Endothelial cell of umbilical vein (primary cell): Measurements from ENCODE around the gene NCOA5. TPM values are rescaled to one million over a fixed set of nuclear protein-coding genes. Genes with fewer than 3 reads are reported as not detected.

Experiments
- BruUV-seq: library from RNA; stranded (reverse); fragments of 400-500 nt; replicated peaks from 2 replicates; lab custom pipeline; 2021; lab: Mats Ljungman, UMichigan
- CTCF ChIA-PET: fragments of 300-600, 350-600 bp; sonication (Branson Sonifier 250); formaldehyde crosslinking; loops from one replicate; lab custom pipeline; 2021; ENCODE audit warnings: antibody characterized with exemption, inconsistent platforms; lab: Charles Lee
- POLR2A ChIA-PET: fragments of 300-600, 350-600 bp; sonication (Branson Sonifier 250); formaldehyde crosslinking; loops from one replicate; lab custom pipeline; 2021; ENCODE audit warnings: antibody characterized with exemption, inconsistent platforms; lab: Charles Lee
- DNase-seq: peaks from one replicate; pipeline ENCODE4 v3.0.0-alpha.2; 2011; ENCODE audit warnings: low read depth, low spot score
- FAIRE-seq: peaks from 2 replicates; lab custom pipeline; 2011; peaks lifted over from hg19 to GRCh38; lab: Jason Lieb, UNC
- H2AFZ ChIP-seq: 2 replicates; pipeline ENCODE4 v1.6.0; 2012; ENCODE audit warnings: low read depth, low read length, control low read depth, inconsistent platforms
- H3K27ac ChIP-seq: 2 replicates; pipeline ENCODE4 v1.5.1; 2011; ENCODE audit warnings: low read depth, mild to moderate bottlenecking, control low read depth, low read length, moderate library complexity; ENCODE audit not compliant: insufficient read depth
- H3K27me3 ChIP-seq, 2 experiments: 2 replicates each; pipeline versions ENCODE4 v1.6.0 to v1.6.1; 2011; ENCODE audit warnings: low read length in 2 of 2, mixed read lengths in 1 of 2; ENCODE audit not compliant: control insufficient read depth in 2 of 2, insufficient read depth in 2 of 2
- H3K36me3 ChIP-seq, 2 experiments: 2 replicates in 1 of 2; 3 replicates in 1 of 2; pipeline ENCODE4 v1.5.1; 2011; ENCODE audit warnings: low read length in 2 of 2, mild to moderate bottlenecking in 1 of 2, moderate library complexity in 1 of 2; ENCODE audit not compliant: control insufficient read depth in 2 of 2, insufficient read depth in 2 of 2; ENCODE audit errors: extremely low read depth in 1 of 2
- H3K4me1 ChIP-seq: 3 replicates; pipeline ENCODE4 v1.5.1; 2011; ENCODE audit warnings: mild to moderate bottlenecking, low read length; ENCODE audit not compliant: control insufficient read depth, insufficient read depth; ENCODE audit errors: extremely low read depth
- H3K4me2 ChIP-seq: 2 replicates; pipeline ENCODE4 v1.6.1; 2011; ENCODE audit warnings: low read length, control low read depth, mixed read lengths; ENCODE audit not compliant: insufficient read depth
- H3K4me3 ChIP-seq, 3 experiments: fragments of 200-600 bp in 1 of 3; sonication (generic), shearing (Covaris generic) in 1 of 3; replicated peaks in 1 of 3; 2 replicates each; pipeline ENCODE4 v1.5.1; 2011 to 2016; ENCODE audit warnings: control low read depth in 3 of 3, low read length in 3 of 3, mild to moderate bottlenecking in 2 of 3, inconsistent platforms in 1 of 3, low read depth in 1 of 3, moderate library complexity in 1 of 3; ENCODE audit not compliant: insufficient read depth in 1 of 3
- H3K79me2 ChIP-seq: 2 replicates; pipeline ENCODE4 v1.6.0; 2012; ENCODE audit warnings: low read length, inconsistent platforms; ENCODE audit not compliant: control insufficient read depth, insufficient read depth
- H3K9ac ChIP-seq: replicated peaks from 2 replicates; pipeline ENCODE3; 2011; ENCODE audit warnings: low read length, control low read depth; ENCODE audit not compliant: insufficient read depth; ENCODE audit errors: extremely low read depth
- H3K9me1 ChIP-seq: replicated peaks from 3 replicates; pipeline ENCODE4 v1.6.0; 2011; ENCODE audit warnings: mild to moderate bottlenecking, low read length; ENCODE audit not compliant: control insufficient read depth, insufficient read depth; ENCODE audit errors: extremely low read depth
- H3K9me3 ChIP-seq: replicated peaks from 2 replicates; pipeline ENCODE4 v1.5.1; 2012; ENCODE audit warnings: low read length, inconsistent platforms; ENCODE audit not compliant: control insufficient read depth, insufficient read depth
- H4K20me1 ChIP-seq: replicated peaks from 2 replicates; pipeline ENCODE3; 2011; ENCODE audit warnings: mild to moderate bottlenecking, low read length; ENCODE audit not compliant: control insufficient read depth, insufficient read depth; ENCODE audit errors: extremely low read depth
- EZH2 ChIP-seq: IDR thresholded peaks from 2 replicates; pipeline ENCODE4 v1.6.1; 2012; ENCODE audit warnings: borderline replicate concordance, low read depth, mild to moderate bottlenecking, moderate library complexity, low read length, inconsistent platforms; ENCODE audit not compliant: severe bottlenecking
- FOS ChIP-seq: IDR thresholded peaks from 2 replicates; pipeline ENCODE4 v1.6.1; 2011; ENCODE audit warnings: mild to moderate bottlenecking, low read length, moderate library complexity, borderline replicate concordance; ENCODE audit not compliant: insufficient read depth
- GATA2 ChIP-seq: IDR thresholded peaks from 2 replicates; pipeline ENCODE4 v1.7.0; 2011; ENCODE audit warnings: low read depth, mild to moderate bottlenecking, moderate library complexity, mixed read lengths, low read length; ENCODE audit not compliant: insufficient read length, insufficient read depth
- JUN ChIP-seq: IDR thresholded peaks from 2 replicates; pipeline ENCODE4 v1.6.1; 2011; ENCODE audit warnings: borderline replicate concordance, low read depth; ENCODE audit not compliant: insufficient read length, insufficient read depth
- MAX ChIP-seq: IDR thresholded peaks from 2 replicates; pipeline ENCODE4 v1.6.1; 2011; ENCODE audit not compliant: insufficient read depth, insufficient read length
- MYC ChIP-seq: IDR thresholded peaks from one replicate; pipeline ENCODE4 v1.6.1; 2011; ENCODE audit warnings: mild to moderate bottlenecking, low read depth, low read length
- POLR2A ChIP-seq: IDR thresholded peaks from 2 replicates; pipeline ENCODE4 v1.6.1; 2012; ENCODE audit warnings: low read depth, mild to moderate bottlenecking, control low read depth, low read length
- POLR2AphosphoS5 ChIP-seq: IDR thresholded peaks from 2 replicates; pipeline ENCODE4 v1.6.1; 2012; ENCODE audit warnings: low read depth, mild to moderate bottlenecking, control low read depth, low read length, moderate library complexity; ENCODE audit not compliant: insufficient read depth
- dilution Hi-C: fragments of 300-500 bp; cut with MboI; formaldehyde crosslinking; loops from one replicate; pipeline ENCODE4 v1.15.0; 2019; ENCODE audit warnings: low sequenced_read_pairs; ENCODE audit not compliant: extremely low pct_ligation_motif_present
- intact Hi-C: fragments of 100-400 bp; cut with micrococcal nuclease; formaldehyde crosslinking; loops from one replicate; pipeline ENCODE4 v1.10.0; 2022
- polyA plus RNA-seq, 4 experiments: library from polyadenylated mRNA; depleted of rRNA in 3 of 4; stranded (reverse) in 3 of 4; unstranded in 1 of 4; fragments of >200 nt; gene quantifications; 2 replicates each; pipeline versions ENCODE4 v1.2.1 to v1.2.3, GENCODE V29; 2011 to 2012; ENCODE audit warnings: missing spikeins in 1 of 4
- total RNA-seq: library from RNA; stranded (reverse); gene quantifications from 2 replicates; pipeline ENCODE4 v1.2.3, GENCODE V29; 2021
- TF ChIP-seq, protein P1 (sequence below), 2 donors: IDR thresholded peaks; 1 replicate in 1 of 2; 2 replicates in 1 of 2; pipeline ENCODE4 v1.5.1; 2011; ENCODE audit warnings: low read length in 2 of 2, mild to moderate bottlenecking in 2 of 2, moderate library complexity in 2 of 2, control low read depth in 1 of 2, inconsistent platforms in 1 of 2, low read depth in 1 of 2; ENCODE audit not compliant: insufficient read depth in 1 of 2; ENCODE audit errors: extremely low read depth in 1 of 2

Gene NCOA5
- total and polyA plus RNA-seq, 2 donors (not counting 3 experiments of a cell fraction or from before 2014, with no cell fraction given), result 32.0 to 39.5 TPM

- H3K4me2 ChIP-seq, result no peak overlapping the region
- no peaks in the 10 kb centered on the region for H4K20me1 ChIP-seq
- no peaks in the 10 kb centered on the region for H3K9me1 ChIP-seq
- TF ChIP-seq POLR2AphosphoS5 (no peak), POLR2A (no peak), MYC (no peak), JUN (no peak), FOS (no peak), GATA2 (no peak), MAX (no peak), EZH2 (no peak)
- TF ChIP-seq, protein P1, sequence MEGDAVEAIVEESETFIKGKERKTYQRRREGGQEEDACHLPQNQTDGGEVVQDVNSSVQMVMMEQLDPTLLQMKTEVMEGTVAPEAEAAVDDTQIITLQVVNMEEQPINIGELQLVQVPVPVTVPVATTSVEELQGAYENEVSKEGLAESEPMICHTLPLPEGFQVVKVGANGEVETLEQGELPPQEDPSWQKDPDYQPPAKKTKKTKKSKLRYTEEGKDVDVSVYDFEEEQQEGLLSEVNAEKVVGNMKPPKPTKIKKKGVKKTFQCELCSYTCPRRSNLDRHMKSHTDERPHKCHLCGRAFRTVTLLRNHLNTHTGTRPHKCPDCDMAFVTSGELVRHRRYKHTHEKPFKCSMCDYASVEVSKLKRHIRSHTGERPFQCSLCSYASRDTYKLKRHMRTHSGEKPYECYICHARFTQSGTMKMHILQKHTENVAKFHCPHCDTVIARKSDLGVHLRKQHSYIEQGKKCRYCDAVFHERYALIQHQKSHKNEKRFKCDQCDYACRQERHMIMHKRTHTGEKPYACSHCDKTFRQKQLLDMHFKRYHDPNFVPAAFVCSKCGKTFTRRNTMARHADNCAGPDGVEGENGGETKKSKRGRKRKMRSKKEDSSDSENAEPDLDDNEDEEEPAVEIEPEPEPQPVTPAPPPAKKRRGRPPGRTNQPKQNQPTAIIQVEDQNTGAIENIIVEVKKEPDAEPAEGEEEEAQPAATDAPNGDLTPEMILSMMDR (IDR thresholded peaks at IDR 0.05; ENCODE audit: extremely low read depth in 1 of 2, insufficient read depth in 1 of 2, low read depth in 1 of 2, low read length in 2 of 2), result no peak
- H3K27ac ChIP-seq, result no peak overlapping the region
- no peaks in the 10 kb centered on the region for H3K79me2 ChIP-seq
- no peak overlapping the region for H3K9ac ChIP-seq
- POLR2A ChIA-PET, result no interaction called here
- H3K9me3 ChIP-seq, result no peaks in the 10 kb centered on the region
- dilution Hi-C loops, result no loop called here
- BruUV-seq, result no TSS peak
- H3K27me3 ChIP-seq, result peaks cover 44 to 47% of the 10 kb centered on the region in 2 experiments
- intact Hi-C loops, result no loop called here
- CTCF ChIA-PET, result interaction anchor here (2.0 kb wide), 1 partner anchor 27 kb away, joined by 15 read pairs; no protein-coding TSS in a partner anchor
- no peak overlapping the region for H2AFZ ChIP-seq
- H3K4me3 ChIP-seq, result no peak overlapping the region
- DNase-seq, result no peak
- FAIRE-seq, result no peak
- no peaks in the 10 kb centered on the region for H3K4me1 ChIP-seq
- H3K36me3 ChIP-seq, result no peaks in the 10 kb centered on the region
These were observed 59.3 kb downstream of the NCOA5 start for GRCh38 chr20:46030284-46031013.
